Muscle of leg (tissue), 11 donors: ENCODE measurements around the gene MSH3. TPM values are rescaled to one million over a fixed set of nuclear protein-coding genes. Genes with fewer than 3 reads are reported as not detected.
"Not testable (repeated sequence)": the region's sequence is repeated elsewhere in the genome, so short reads cannot be mapped to it uniquely, and the experiment has no call there.

ENCODE experiments used
- DNase-seq: peaks from one replicate; pipeline ENCODE4 v3.0.0; 2013
- H3K27ac ChIP-seq: one replicate; pipeline ENCODE4 v1.5.1; 2013; ENCODE audit warnings: mild to moderate bottlenecking, low read length, control low read depth
- H3K27me3 ChIP-seq: one replicate; pipeline ENCODE4 v1.6.1; 2013; ENCODE audit warnings: low read length; ENCODE audit not compliant: control insufficient read depth, insufficient read depth
- H3K36me3 ChIP-seq: one replicate; pipeline ENCODE4 v1.6.1; 2013; ENCODE audit warnings: low read length; ENCODE audit not compliant: control insufficient read depth, insufficient read depth
- H3K4me1 ChIP-seq: one replicate; pipeline ENCODE4 v1.6.1; 2013; ENCODE audit warnings: low read length; ENCODE audit not compliant: control insufficient read depth, insufficient read depth
- H3K4me3 ChIP-seq: one replicate; pipeline ENCODE4 v1.5.1; 2013; ENCODE audit warnings: low read length, control low read depth
- H3K9me3 ChIP-seq: replicated peaks from 2 replicates; pipeline ENCODE4 v1.6.1; 2013; ENCODE audit warnings: low read depth, low read length; ENCODE audit not compliant: control insufficient read depth
- WGBS: methylation state at CpG from one replicate; pipeline ENCODE4 v1.1.5; 2013; ENCODE audit warnings: missing lambda C conversion rate; ENCODE audit not compliant: insufficient coverage; 5-methylcytosine and 5-hydroxymethylcytosine counted together
- polyA plus RNA-seq, 8 donors: library from polyadenylated mRNA; unstranded; fragments of 120-200 nt; gene quantifications; one replicate each; pipeline versions ENCODE4 v1.2.1 to v1.2.3, GENCODE V29; 2013; ENCODE audit warnings: inconsistent platforms in 1 of 8, low replicate concordance in 1 of 8; ENCODE audit not compliant: insufficient read length in 8 of 8, insufficient read depth in 1 of 8
- total RNA-seq: library from RNA; stranded (reverse); fragments of 120-200 nt; gene quantifications from one replicate; pipeline ENCODE4 v1.2.4, GENCODE V29; 2013

MSH3 gene
- total and polyA plus RNA-seq, 9 donors = 7.2 to 13.3 (median 9.5) TPM

GRCh38 chr5:80883390-80883789 lies 228.9 kb downstream of the MSH3 start:
- H3K27me3 ChIP-seq, DNase-seq, H3K4me3 ChIP-seq, H3K4me1 ChIP-seq, H3K27ac ChIP-seq, H3K36me3 ChIP-seq, H3K9me3 ChIP-seq: not testable (repeated sequence)
- no CpG with 5 or more reads among the region's 3 CpGs for WGBS

- H3K9me3 ChIP-seq = no peaks in the 10 kb centered on the region
- DNase-seq = no peak
- 80% methylated on average over 2 of the region's 3 CpGs for WGBS
- H3K4me3 ChIP-seq = no peak overlapping the region
- no peaks in the 10 kb centered on the region for H3K27me3 ChIP-seq
- no peak overlapping the region for H3K27ac ChIP-seq
- no peaks in the 10 kb centered on the region for H3K4me1 ChIP-seq
- H3K36me3 ChIP-seq = no peaks in the 10 kb centered on the region
These were observed 229.8 kb downstream of the MSH3 start for GRCh38 chr5:80884086-80884813.

- Histone ChIP-seq H3K36me3 (no peaks in the 10 kb centered on the region), H3K4me1 (no peaks in the 10 kb centered on the region), H3K9me3 (no peaks in the 10 kb centered on the region), H3K27me3 (no peaks in the 10 kb centered on the region), H3K4me3 (no peak overlapping the region), H3K27ac (no peak overlapping the region)
- DNase-seq = no peak
- no CpG with 5 or more reads among the region's 1 CpG for WGBS
These were observed 230.5 kb downstream of the MSH3 start for GRCh38 chr5:80884929-80885328.

GRCh38 chr5:80885396-80886000 lies 231.0 kb downstream of the MSH3 start:
- no peaks in the 10 kb centered on the region for H3K36me3 ChIP-seq
- H3K4me1 ChIP-seq = no peaks in the 10 kb centered on the region
- DNase-seq = no peak
- no peaks in the 10 kb centered on the region for H3K27me3 ChIP-seq
- H3K4me3 ChIP-seq = no peak overlapping the region
- H3K27ac ChIP-seq = no peak overlapping the region
- no peaks in the 10 kb centered on the region for H3K9me3 ChIP-seq

- Histone ChIP-seq H3K4me3 (no peak overlapping the region), H3K27me3 (no peaks in the 10 kb centered on the region), H3K9me3 (no peaks in the 10 kb centered on the region), H3K36me3 (no peaks in the 10 kb centered on the region), H3K4me1 (no peaks in the 10 kb centered on the region), H3K27ac (no peak overlapping the region)
- DNase-seq = no peak
- 83% methylated on average over 1 of the region's 3 CpGs for WGBS
These were observed 239.6 kb downstream of the MSH3 start for GRCh38 chr5:80894083-80894482.

- no peak for DNase-seq
- Histone ChIP-seq H3K9me3 (no peaks in the 10 kb centered on the region), H3K36me3 (no peaks in the 10 kb centered on the region), H3K4me3 (no peak overlapping the region), H3K27me3 (no peaks in the 10 kb centered on the region), H3K4me1 (no peaks in the 10 kb centered on the region), H3K27ac (no peak overlapping the region)
- 63% methylated on average over 2 of the region's 2 CpGs for WGBS
These were observed 241.1 kb downstream of the MSH3 start for GRCh38 chr5:80895523-80895922.

GRCh38 chr5:80902624-80903023 lies 248.2 kb downstream of the MSH3 start:
- not testable (repeated sequence) for DNase-seq, H3K27ac ChIP-seq, H3K9me3 ChIP-seq, H3K27me3 ChIP-seq, H3K36me3 ChIP-seq, H3K4me1 ChIP-seq, H3K4me3 ChIP-seq
- WGBS = 80% methylated on average over 1 of the region's 3 CpGs

- peak; percentile 26 for DNase-seq
- peaks cover 8% of the 10 kb centered on the region for H3K9me3 ChIP-seq
- no CpG with 5 or more reads among the region's 1 CpG for WGBS
- no peak overlapping the region for H3K27ac ChIP-seq
- no peaks in the 10 kb centered on the region for H3K27me3 ChIP-seq
- no peaks in the 10 kb centered on the region for H3K4me1 ChIP-seq
- no peaks in the 10 kb centered on the region for H3K36me3 ChIP-seq
- no peak overlapping the region for H3K4me3 ChIP-seq
These were observed 250.2 kb downstream of the MSH3 start for GRCh38 chr5:80904533-80905187.

- no peaks in the 10 kb centered on the region for H3K4me1 ChIP-seq
- no peak overlapping the region for H3K27ac ChIP-seq
- H3K4me3 ChIP-seq = no peak overlapping the region
- no peaks in the 10 kb centered on the region for H3K36me3 ChIP-seq
- no peaks in the 10 kb centered on the region for H3K27me3 ChIP-seq
- WGBS = no CpG with 5 or more reads among the region's 1 CpG
- DNase-seq = no peak
- peaks cover 8% of the 10 kb centered on the region for H3K9me3 ChIP-seq
These were observed 251.0 kb downstream of the MSH3 start for GRCh38 chr5:80905405-80905804.

GRCh38 chr5:80912479-80912878 lies 258.0 kb downstream of the MSH3 start:
- H3K27ac ChIP-seq = no peak overlapping the region
- no peaks in the 10 kb centered on the region for H3K4me1 ChIP-seq
- no peaks in the 10 kb centered on the region for H3K27me3 ChIP-seq
- H3K4me3 ChIP-seq = no peak overlapping the region
- no peaks in the 10 kb centered on the region for H3K9me3 ChIP-seq
- DNase-seq = no peak
- no peaks in the 10 kb centered on the region for H3K36me3 ChIP-seq
- WGBS = no CpG with 5 or more reads among the region's 3 CpGs
